A549 (cell line): ENCODE measurements around the gene OSBPL2.

Experiments
- BHLHE40 ChIP-seq: IDR thresholded peaks from 2 replicates; pipeline ENCODE4 v1.6.1; 2012; ENCODE audit warnings: low read depth, low read length, inconsistent platforms
- EP300 ChIP-seq, 2 experiments: fragments of >200 bp; sonication (Bioruptor Twin); formaldehyde crosslinking; IDR thresholded peaks; 2 replicates in 1 of 2; 3 replicates in 1 of 2; pipeline ENCODE4 v1.6.1; 2016 to 2017
- ESRRA ChIP-seq: fragments of 150-350 bp; IDR thresholded peaks from 2 replicates; pipeline ENCODE4 v1.6.1; 2014; ENCODE audit warnings: mild to moderate bottlenecking, low read length, borderline replicate concordance
- POLR2A ChIP-seq: IDR thresholded peaks from 2 replicates; pipeline ENCODE4 v1.6.1; 2012; ENCODE audit warnings: mild to moderate bottlenecking, low read length
- POLR2AphosphoS2 ChIP-seq: conservative IDR thresholded peaks from 2 replicates; pipeline ENCODE4 v1.6.1; 2012; ENCODE audit warnings: low read length, improper control_type of control experiment, inconsistent platforms
- RFX5 ChIP-seq: fragments of 450-650 bp; IDR thresholded peaks from 2 replicates; pipeline ENCODE4 v1.7.1; 2014; ENCODE audit warnings: antibody characterized with exemption, mild to moderate bottlenecking, moderate library complexity
- TP53 ChIP-seq: fragments of 250-450 bp; sonication (Bioruptor Pico); IDR thresholded peaks from 2 replicates; pipeline ENCODE4 v1.5.0; 2021; ENCODE audit warnings: mild to moderate bottlenecking, moderate library complexity
- ZC3H11A ChIP-seq: fragments of 450-650 bp; IDR thresholded peaks from 2 replicates; pipeline ENCODE4 v1.6.1; 2014; ENCODE audit warnings: antibody characterized with exemption, mild to moderate bottlenecking
- TF ChIP-seq, protein P1 (sequence below): fragments of >200 bp; sonication (Bioruptor Twin); formaldehyde crosslinking; IDR thresholded peaks from 3 replicates; pipeline ENCODE4 v1.6.1; 2016
- TF ChIP-seq, protein P2 (sequence below): fragments of >200 bp; sonication (Bioruptor Twin); formaldehyde crosslinking; IDR thresholded peaks from 3 replicates; pipeline ENCODE4 v1.5.1; 2016
- TF ChIP-seq, protein P3 (sequence below): fragments of 200-600 bp; sonication (generic); IDR thresholded peaks from 2 replicates; pipeline ENCODE4 v1.6.1; 2016; ENCODE audit warnings: antibody characterized with exemption, mild to moderate bottlenecking, moderate library complexity

DNA sequence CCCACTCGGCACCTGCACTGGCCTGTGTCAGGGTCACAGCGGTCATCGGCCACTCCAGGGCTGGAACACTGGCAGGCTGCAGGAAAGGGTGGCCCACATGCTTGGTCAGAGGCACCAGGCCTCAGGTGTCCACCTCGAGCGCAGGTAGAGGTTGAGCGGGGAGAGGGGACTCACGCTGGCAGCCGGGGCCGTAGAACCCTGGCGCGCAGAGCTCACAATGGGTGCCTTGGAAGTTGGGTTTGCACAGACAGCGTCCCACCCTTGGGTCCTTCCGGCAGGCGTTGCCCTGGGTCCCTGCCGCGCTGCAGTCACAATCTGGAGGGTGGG is 99.9 kb downstream of the OSBPL2 start:
- no peak for TF ChIP-seq POLR2AphosphoS2
- no peak for TF ChIP-seq ESRRA
- TF ChIP-seq, protein P1, sequence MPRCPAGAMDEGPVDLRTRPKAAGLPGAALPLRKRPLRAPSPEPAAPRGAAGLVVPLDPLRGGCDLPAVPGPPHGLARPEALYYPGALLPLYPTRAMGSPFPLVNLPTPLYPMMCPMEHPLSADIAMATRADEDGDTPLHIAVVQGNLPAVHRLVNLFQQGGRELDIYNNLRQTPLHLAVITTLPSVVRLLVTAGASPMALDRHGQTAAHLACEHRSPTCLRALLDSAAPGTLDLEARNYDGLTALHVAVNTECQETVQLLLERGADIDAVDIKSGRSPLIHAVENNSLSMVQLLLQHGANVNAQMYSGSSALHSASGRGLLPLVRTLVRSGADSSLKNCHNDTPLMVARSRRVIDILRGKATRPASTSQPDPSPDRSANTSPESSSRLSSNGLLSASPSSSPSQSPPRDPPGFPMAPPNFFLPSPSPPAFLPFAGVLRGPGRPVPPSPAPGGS = no peak
- TF ChIP-seq, protein P2, sequence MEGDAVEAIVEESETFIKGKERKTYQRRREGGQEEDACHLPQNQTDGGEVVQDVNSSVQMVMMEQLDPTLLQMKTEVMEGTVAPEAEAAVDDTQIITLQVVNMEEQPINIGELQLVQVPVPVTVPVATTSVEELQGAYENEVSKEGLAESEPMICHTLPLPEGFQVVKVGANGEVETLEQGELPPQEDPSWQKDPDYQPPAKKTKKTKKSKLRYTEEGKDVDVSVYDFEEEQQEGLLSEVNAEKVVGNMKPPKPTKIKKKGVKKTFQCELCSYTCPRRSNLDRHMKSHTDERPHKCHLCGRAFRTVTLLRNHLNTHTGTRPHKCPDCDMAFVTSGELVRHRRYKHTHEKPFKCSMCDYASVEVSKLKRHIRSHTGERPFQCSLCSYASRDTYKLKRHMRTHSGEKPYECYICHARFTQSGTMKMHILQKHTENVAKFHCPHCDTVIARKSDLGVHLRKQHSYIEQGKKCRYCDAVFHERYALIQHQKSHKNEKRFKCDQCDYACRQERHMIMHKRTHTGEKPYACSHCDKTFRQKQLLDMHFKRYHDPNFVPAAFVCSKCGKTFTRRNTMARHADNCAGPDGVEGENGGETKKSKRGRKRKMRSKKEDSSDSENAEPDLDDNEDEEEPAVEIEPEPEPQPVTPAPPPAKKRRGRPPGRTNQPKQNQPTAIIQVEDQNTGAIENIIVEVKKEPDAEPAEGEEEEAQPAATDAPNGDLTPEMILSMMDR = no peak
- no peak for TF ChIP-seq TP53 (CRISPR knock-in tag)
- TF ChIP-seq EP300 (IDR thresholded peaks at IDR 0.05) = no peak
- TF ChIP-seq RFX5 = no peak
- no peak for TF ChIP-seq ZC3H11A
- TF ChIP-seq POLR2A = no peak
- TF ChIP-seq, protein P3, sequence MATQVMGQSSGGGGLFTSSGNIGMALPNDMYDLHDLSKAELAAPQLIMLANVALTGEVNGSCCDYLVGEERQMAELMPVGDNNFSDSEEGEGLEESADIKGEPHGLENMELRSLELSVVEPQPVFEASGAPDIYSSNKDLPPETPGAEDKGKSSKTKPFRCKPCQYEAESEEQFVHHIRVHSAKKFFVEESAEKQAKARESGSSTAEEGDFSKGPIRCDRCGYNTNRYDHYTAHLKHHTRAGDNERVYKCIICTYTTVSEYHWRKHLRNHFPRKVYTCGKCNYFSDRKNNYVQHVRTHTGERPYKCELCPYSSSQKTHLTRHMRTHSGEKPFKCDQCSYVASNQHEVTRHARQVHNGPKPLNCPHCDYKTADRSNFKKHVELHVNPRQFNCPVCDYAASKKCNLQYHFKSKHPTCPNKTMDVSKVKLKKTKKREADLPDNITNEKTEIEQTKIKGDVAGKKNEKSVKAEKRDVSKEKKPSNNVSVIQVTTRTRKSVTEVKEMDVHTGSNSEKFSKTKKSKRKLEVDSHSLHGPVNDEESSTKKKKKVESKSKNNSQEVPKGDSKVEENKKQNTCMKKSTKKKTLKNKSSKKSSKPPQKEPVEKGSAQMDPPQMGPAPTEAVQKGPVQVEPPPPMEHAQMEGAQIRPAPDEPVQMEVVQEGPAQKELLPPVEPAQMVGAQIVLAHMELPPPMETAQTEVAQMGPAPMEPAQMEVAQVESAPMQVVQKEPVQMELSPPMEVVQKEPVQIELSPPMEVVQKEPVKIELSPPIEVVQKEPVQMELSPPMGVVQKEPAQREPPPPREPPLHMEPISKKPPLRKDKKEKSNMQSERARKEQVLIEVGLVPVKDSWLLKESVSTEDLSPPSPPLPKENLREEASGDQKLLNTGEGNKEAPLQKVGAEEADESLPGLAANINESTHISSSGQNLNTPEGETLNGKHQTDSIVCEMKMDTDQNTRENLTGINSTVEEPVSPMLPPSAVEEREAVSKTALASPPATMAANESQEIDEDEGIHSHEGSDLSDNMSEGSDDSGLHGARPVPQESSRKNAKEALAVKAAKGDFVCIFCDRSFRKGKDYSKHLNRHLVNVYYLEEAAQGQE = no peak
- no peak for TF ChIP-seq BHLHE40
